Measurements from ENCODE around the gene TMEM82. TPM values are rescaled to one million over a fixed set of nuclear protein-coding genes. Genes with fewer than 3 reads are reported as not detected.

The TMEM82 gene
- total RNA-seq, 1 donor from 2014 or later = 1.4 TPM

GRCh38 chr1:15749399-15750291, 7.3 kb downstream of the TMEM82 start:
- DNase-seq (ENCODE audit: low spot score, unreplicated experiment) = no peak
- Mint-ChIP-seq H3K36me3 (ENCODE audit: insufficient read depth) (no peaks in the 10 kb centered on the region), H3K27ac (no peak overlapping the region), H3K27me3 (peaks cover 2% of the 10 kb centered on the region), H3K9me3 (ENCODE audit: low read depth) (no peaks in the 10 kb centered on the region), H3K4me1 (ENCODE audit: low read depth) (peaks cover 1% of the 10 kb centered on the region), H3K4me3 (ENCODE audit: low read depth) (no peak overlapping the region)
- TF ChIP-seq, protein P1, sequence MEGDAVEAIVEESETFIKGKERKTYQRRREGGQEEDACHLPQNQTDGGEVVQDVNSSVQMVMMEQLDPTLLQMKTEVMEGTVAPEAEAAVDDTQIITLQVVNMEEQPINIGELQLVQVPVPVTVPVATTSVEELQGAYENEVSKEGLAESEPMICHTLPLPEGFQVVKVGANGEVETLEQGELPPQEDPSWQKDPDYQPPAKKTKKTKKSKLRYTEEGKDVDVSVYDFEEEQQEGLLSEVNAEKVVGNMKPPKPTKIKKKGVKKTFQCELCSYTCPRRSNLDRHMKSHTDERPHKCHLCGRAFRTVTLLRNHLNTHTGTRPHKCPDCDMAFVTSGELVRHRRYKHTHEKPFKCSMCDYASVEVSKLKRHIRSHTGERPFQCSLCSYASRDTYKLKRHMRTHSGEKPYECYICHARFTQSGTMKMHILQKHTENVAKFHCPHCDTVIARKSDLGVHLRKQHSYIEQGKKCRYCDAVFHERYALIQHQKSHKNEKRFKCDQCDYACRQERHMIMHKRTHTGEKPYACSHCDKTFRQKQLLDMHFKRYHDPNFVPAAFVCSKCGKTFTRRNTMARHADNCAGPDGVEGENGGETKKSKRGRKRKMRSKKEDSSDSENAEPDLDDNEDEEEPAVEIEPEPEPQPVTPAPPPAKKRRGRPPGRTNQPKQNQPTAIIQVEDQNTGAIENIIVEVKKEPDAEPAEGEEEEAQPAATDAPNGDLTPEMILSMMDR (IDR thresholded peaks at IDR 0.05; ENCODE audit: unreplicated experiment) = no peak

GRCh38 chr1:15750924-15751323, 8.6 kb downstream of the TMEM82 start:
- no peak overlapping the region for H3K4me3 Mint-ChIP-seq (ENCODE audit: low read depth)
- H3K4me1 Mint-ChIP-seq (ENCODE audit: low read depth) = peaks cover 1% of the 10 kb centered on the region
- no peak for DNase-seq (ENCODE audit: low spot score, unreplicated experiment)
- no peaks in the 10 kb centered on the region for H3K36me3 Mint-ChIP-seq (ENCODE audit: insufficient read depth)
- no peaks in the 10 kb centered on the region for H3K9me3 Mint-ChIP-seq (ENCODE audit: low read depth)
- H3K27ac Mint-ChIP-seq = no peak overlapping the region
- TF ChIP-seq, protein P1 (IDR thresholded peaks at IDR 0.05; ENCODE audit: unreplicated experiment) = no peak
- H3K27me3 Mint-ChIP-seq = peaks cover 2% of the 10 kb centered on the region

GRCh38 chr1:15751717-15752116, 9.4 kb downstream of the TMEM82 start:
- no peak for DNase-seq (ENCODE audit: low spot score, unreplicated experiment)
- Mint-ChIP-seq H3K36me3 (ENCODE audit: insufficient read depth) (no peaks in the 10 kb centered on the region), H3K4me3 (ENCODE audit: low read depth) (no peak overlapping the region), H3K4me1 (ENCODE audit: low read depth) (peaks cover 3% of the 10 kb centered on the region), H3K9me3 (ENCODE audit: low read depth) (no peaks in the 10 kb centered on the region), H3K27ac (peak overlapping the region; percentile 31), H3K27me3 (peaks cover 2% of the 10 kb centered on the region)
- TF ChIP-seq, protein P1 (IDR thresholded peaks at IDR 0.05; ENCODE audit: unreplicated experiment) = no peak

GRCh38 chr1:15753776-15754175, 11.5 kb downstream of the TMEM82 start:
- peaks cover 2% of the 10 kb centered on the region for H3K27me3 Mint-ChIP-seq
- H3K4me3 Mint-ChIP-seq (ENCODE audit: low read depth) = no peak overlapping the region
- TF ChIP-seq, protein P1 (IDR thresholded peaks at IDR 0.05; ENCODE audit: unreplicated experiment) = no peak
- no peak overlapping the region for H3K27ac Mint-ChIP-seq
- H3K36me3 Mint-ChIP-seq (ENCODE audit: insufficient read depth) = no peaks in the 10 kb centered on the region
- no peak for DNase-seq (ENCODE audit: low spot score, unreplicated experiment)
- H3K9me3 Mint-ChIP-seq (ENCODE audit: low read depth) = no peaks in the 10 kb centered on the region
- peaks cover 10% of the 10 kb centered on the region for H3K4me1 Mint-ChIP-seq (ENCODE audit: low read depth)

DNA sequence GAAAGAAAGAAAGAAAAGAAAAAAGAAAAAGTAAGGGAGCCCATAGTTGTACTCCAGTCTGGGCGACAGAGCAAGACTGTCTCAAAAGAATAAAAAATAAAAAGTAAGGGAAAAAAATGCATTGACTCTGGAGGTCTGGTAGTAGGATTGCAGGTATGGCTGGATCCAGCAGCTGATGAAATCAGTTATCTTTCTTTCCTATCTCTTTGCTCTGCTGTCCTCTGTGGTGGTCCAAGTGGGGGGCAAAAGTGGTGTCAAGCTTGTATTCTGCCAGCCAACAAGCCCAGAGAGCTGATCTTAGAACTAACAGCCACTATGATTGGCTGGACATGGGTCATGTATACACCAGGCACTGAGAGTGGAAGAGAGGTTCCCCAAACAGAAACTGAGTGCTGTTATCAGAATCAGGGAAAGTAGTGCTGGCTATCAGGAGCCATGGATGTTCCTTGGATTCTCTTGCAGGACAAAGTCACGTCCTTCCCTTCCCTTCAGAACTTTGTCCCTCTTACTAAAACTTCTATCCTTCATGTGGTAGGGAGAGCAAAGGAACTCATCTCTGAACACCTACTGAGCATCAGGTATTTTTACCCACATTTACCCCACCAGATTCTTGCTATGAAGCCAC, 12.8 kb downstream of the TMEM82 start:
- H3K27me3 Mint-ChIP-seq = peaks cover 2% of the 10 kb centered on the region
- H3K4me1 Mint-ChIP-seq (ENCODE audit: low read depth) = peaks cover 12% of the 10 kb centered on the region
- DNase-seq (ENCODE audit: low spot score, unreplicated experiment) = no peak
- no peaks in the 10 kb centered on the region for H3K9me3 Mint-ChIP-seq (ENCODE audit: low read depth)
- no peak overlapping the region for H3K4me3 Mint-ChIP-seq (ENCODE audit: low read depth)
- no peak overlapping the region for H3K27ac Mint-ChIP-seq
- TF ChIP-seq, protein P1 (IDR thresholded peaks at IDR 0.05; ENCODE audit: unreplicated experiment) = no peak
- no peaks in the 10 kb centered on the region for H3K36me3 Mint-ChIP-seq (ENCODE audit: insufficient read depth)

All from progenitor cell of endocrine pancreas (in vitro differentiated cells).